GM12864 (cell line): ENCODE measurements around the gene CIAPIN1.

Experiments
- DNase-seq: peaks from one replicate; pipeline ENCODE4 v3.0.0-alpha.2; 2011; ENCODE audit warnings: low read depth
- H3K4me3 ChIP-seq: 2 replicates; pipeline ENCODE4 v1.5.1; 2011; ENCODE audit warnings: mild to moderate bottlenecking, low read depth, low read length, control low read depth
- CTCF ChIP-seq: IDR thresholded peaks from 2 replicates; pipeline ENCODE4 v1.5.1; 2011; ENCODE audit warnings: low read depth, mild to moderate bottlenecking, moderate library complexity, low read length, control low read depth, inconsistent platforms; ENCODE audit errors: missing control alignments

The CIAPIN1 gene

GRCh38 chr16:57471852-57472664 is 24.9 kb upstream of the CIAPIN1 start:
- DNase-seq = no peak
- no peak overlapping the region for H3K4me3 ChIP-seq

GRCh38 chr16:57471209-57471608 is 24.0 kb upstream of the CIAPIN1 start:
- no peak for DNase-seq
- TF ChIP-seq CTCF = no peak
- H3K4me3 ChIP-seq = no peak overlapping the region

More at GRCh38 chr16:57471852-57472664, 24.9 kb upstream of the CIAPIN1 start:
- no peak for TF ChIP-seq CTCF

GRCh38 chr16:57470711-57471110 is 23.5 kb upstream of the CIAPIN1 start:
- no peak overlapping the region for H3K4me3 ChIP-seq
- no peak for TF ChIP-seq CTCF
- DNase-seq = no peak

- no peak for DNase-seq
- no peak for TF ChIP-seq CTCF
- no peak overlapping the region for H3K4me3 ChIP-seq
Observed at GRCh38 chr16:57469917-57470470, 22.8 kb upstream of the CIAPIN1 start.

GRCh38 chr16:57469046-57469445 is 21.9 kb upstream of the CIAPIN1 start:
- TF ChIP-seq CTCF = no peak
- H3K4me3 ChIP-seq = no peak overlapping the region
- no peak for DNase-seq

- no peak for DNase-seq
- no peak for TF ChIP-seq CTCF
Observed at GRCh38 chr16:57468346-57468745, 21.2 kb upstream of the CIAPIN1 start.

GRCh38 chr16:57464523-57464922 is 17.3 kb upstream of the CIAPIN1 start:
- no peak for TF ChIP-seq CTCF
- no peak overlapping the region for H3K4me3 ChIP-seq
- no peak for DNase-seq

More at GRCh38 chr16:57468346-57468745, 21.2 kb upstream of the CIAPIN1 start:
- no peak overlapping the region for H3K4me3 ChIP-seq
